H1 (cell line): ENCODE results near the gene SHC3. TPM values are rescaled to one million over a fixed set of nuclear protein-coding genes. Genes with fewer than 3 reads are reported as not detected.

Experiments used
- CTCF ChIA-PET: fragments of 300-600 bp; sonication (Branson Sonifier 250); formaldehyde crosslinking; loops from one replicate; lab custom pipeline; 2021; ENCODE audit not compliant: partially characterized antibody; lab: Charles Lee
- POLR2A ChIA-PET: fragments of 300-600 bp; sonication (Branson Sonifier 250); formaldehyde crosslinking; loops from one replicate; lab custom pipeline; 2021; ENCODE audit warnings: inconsistent platforms; ENCODE audit not compliant: partially characterized antibody; lab: Charles Lee
- DNase-seq, 2 experiments: peaks; one replicate each; pipeline versions ENCODE4 v3.0.0 to v3.0.0-alpha.2; 2010 to 2022; ENCODE audit warnings: low spot score in 2 of 2, low read depth in 1 of 2, mixed read lengths in 1 of 2
- FAIRE-seq: peaks from 2 replicates; lab custom pipeline; 2011; peaks lifted over from hg19 to GRCh38; lab: Jason Lieb, UNC
- H2AFZ ChIP-seq: 2 replicates; pipeline ENCODE4 v1.8.1; 2012; ENCODE audit warnings: low read length, inconsistent platforms
- H2AK5ac ChIP-seq: 2 replicates; pipeline ENCODE4 v1.6.1; 2013; ENCODE audit warnings: low read depth, low read length
- H2BK120ac ChIP-seq: replicated peaks from 2 replicates; pipeline ENCODE3; 2013; ENCODE audit warnings: low read depth, low read length, inconsistent platforms
- H2BK12ac ChIP-seq: 2 replicates; pipeline ENCODE4 v1.6.1; 2013; ENCODE audit warnings: low read depth, low read length
- H2BK15ac ChIP-seq: 2 replicates; pipeline ENCODE4 v1.6.1; 2013; ENCODE audit warnings: low read length
- H2BK20ac ChIP-seq: 2 replicates; pipeline ENCODE4 v1.6.1; 2013; ENCODE audit warnings: low read length
- H2BK5ac ChIP-seq: 2 replicates; pipeline ENCODE4 v1.6.1; 2013; ENCODE audit warnings: low read depth, low read length
- H3K14ac ChIP-seq: 2 replicates; pipeline ENCODE4 v1.6.1; 2013; ENCODE audit warnings: inconsistent platforms; ENCODE audit not compliant: insufficient read length
- H3K18ac ChIP-seq: 2 replicates; pipeline ENCODE4 v1.6.1; 2013; ENCODE audit warnings: low read length; ENCODE audit errors: extremely low read depth
- H3K23ac ChIP-seq: 2 replicates; pipeline ENCODE4 v1.6.1; 2013; ENCODE audit warnings: inconsistent platforms; ENCODE audit not compliant: insufficient read length
- H3K23me2 ChIP-seq: 2 replicates; pipeline ENCODE4 v1.6.1; 2013; ENCODE audit warnings: low read depth, low read length
- H3K27ac ChIP-seq: 2 replicates; pipeline ENCODE4 v1.6.1; 2011; ENCODE audit warnings: low read depth, low read length, inconsistent platforms
- H3K27me3 ChIP-seq, 4 experiments: replicated peaks in 1 of 4; 1 replicate in 1 of 4; 2 replicates in 3 of 4; pipeline versions ENCODE4 v1.6.1 to v1.8.1; 2011 to 2013; ENCODE audit warnings: low read length in 3 of 4, mild to moderate bottlenecking in 3 of 4, inconsistent platforms in 2 of 4, mixed read lengths in 2 of 4, moderate library complexity in 1 of 4; ENCODE audit not compliant: control insufficient read depth in 3 of 4, insufficient read depth in 3 of 4; ENCODE audit errors: extremely low read depth in 1 of 4
- H3K36me3 ChIP-seq, 4 experiments: 2 replicates each; pipeline versions ENCODE4 v1.6.1 to v1.8.1; 2011 to 2013; ENCODE audit warnings: mild to moderate bottlenecking in 4 of 4, low read length in 3 of 4, moderate library complexity in 2 of 4, control low read depth in 1 of 4, inconsistent platforms in 1 of 4; ENCODE audit not compliant: insufficient read depth in 4 of 4, control insufficient read depth in 2 of 4
- H3K4ac ChIP-seq: replicated peaks from 2 replicates; pipeline ENCODE3; 2013; ENCODE audit warnings: low read length, low read depth, mixed read lengths, inconsistent platforms; ENCODE audit not compliant: insufficient read length
- H3K4me1 ChIP-seq, 4 experiments: replicated peaks in 1 of 4; 1 replicate in 1 of 4; 2 replicates in 3 of 4; pipeline versions ENCODE4 v1.6.1 to v1.8.1; 2011 to 2013; ENCODE audit warnings: low read length in 3 of 4, inconsistent platforms in 2 of 4, mixed read lengths in 1 of 4; ENCODE audit not compliant: insufficient read depth in 4 of 4, control insufficient read depth in 3 of 4
- H3K4me2 ChIP-seq, 2 experiments: 2 replicates each; pipeline versions ENCODE4 v1.6.1 to v1.8.1; 2011 to 2013; ENCODE audit warnings: low read depth in 2 of 2, low read length in 2 of 2, control low read depth in 1 of 2, inconsistent platforms in 1 of 2, mild to moderate bottlenecking in 1 of 2; ENCODE audit not compliant: insufficient read depth in 1 of 2
- H3K4me3 ChIP-seq, 4 experiments: fragments of 200-600, 300-600 bp in 1 of 4; sonication (generic), shearing (Covaris generic), sonication (Bioruptor Twin) in 1 of 4; 2 replicates each; pipeline versions ENCODE4 v1.5.1 to v1.8.1; 2011 to 2016; ENCODE audit warnings: low read length in 4 of 4, low read depth in 3 of 4, control low read depth in 2 of 4, inconsistent platforms in 2 of 4, mild to moderate bottlenecking in 2 of 4, mixed read lengths in 1 of 4, moderate library complexity in 1 of 4; ENCODE audit not compliant: insufficient read depth in 2 of 4; ENCODE audit errors: extremely low read depth in 1 of 4
- H3K56ac ChIP-seq: replicated peaks from 2 replicates; pipeline ENCODE3; 2013; ENCODE audit warnings: low read depth, mild to moderate bottlenecking, mixed read lengths, low read length, inconsistent platforms; ENCODE audit not compliant: insufficient read length
- H3K79me1 ChIP-seq: 2 replicates; pipeline ENCODE4 v1.6.1; 2013; ENCODE audit warnings: low read depth, low read length, control low read depth
- H3K79me2 ChIP-seq, 2 experiments: 2 replicates each; pipeline versions ENCODE4 v1.6.1 to v1.8.1; 2012 to 2013; ENCODE audit warnings: low read length in 2 of 2, mild to moderate bottlenecking in 2 of 2, inconsistent platforms in 1 of 2; ENCODE audit not compliant: insufficient read depth in 2 of 2, control insufficient read depth in 1 of 2
- H3K9ac ChIP-seq, 4 experiments: replicated peaks in 1 of 4; 1 replicate in 1 of 4; 2 replicates in 3 of 4; pipeline versions ENCODE4 v1.6.1 to v1.8.1; 2011 to 2013; ENCODE audit warnings: low read depth in 3 of 4, low read length in 3 of 4, control low read depth in 2 of 4, mild to moderate bottlenecking in 2 of 4, moderate library complexity in 2 of 4, inconsistent platforms in 1 of 4; ENCODE audit errors: extremely low read depth in 1 of 4
- H3K9me3 ChIP-seq, 2 experiments: 2 replicates each; pipeline versions ENCODE4 v1.6.1 to v1.8.1; 2012 to 2013; ENCODE audit warnings: mild to moderate bottlenecking in 2 of 2, moderate library complexity in 2 of 2, control low read depth in 1 of 2, inconsistent platforms in 1 of 2, low read depth in 1 of 2, low read length in 1 of 2, mixed read lengths in 1 of 2; ENCODE audit not compliant: insufficient read depth in 2 of 2
- H4K20me1 ChIP-seq, 2 experiments: replicated peaks in 1 of 2; 2 replicates each; pipeline versions ENCODE3 to v1.8.1; 2011 to 2013; ENCODE audit warnings: inconsistent platforms in 2 of 2, low read length in 2 of 2, mild to moderate bottlenecking in 1 of 2; ENCODE audit not compliant: insufficient read depth in 2 of 2, control insufficient read depth in 1 of 2
- H4K5ac ChIP-seq: 2 replicates; pipeline ENCODE4 v1.6.1; 2013; ENCODE audit warnings: low read length, low read depth, mixed read lengths, inconsistent platforms; ENCODE audit not compliant: insufficient read length
- H4K8ac ChIP-seq: 2 replicates; pipeline ENCODE4 v1.8.0; 2013; ENCODE audit warnings: mild to moderate bottlenecking, moderate library complexity, low read length, inconsistent platforms; ENCODE audit not compliant: insufficient read depth; ENCODE audit errors: extremely low read depth
- H4K91ac ChIP-seq: replicated peaks from 2 replicates; pipeline ENCODE3; 2013; ENCODE audit warnings: low read length, mixed read lengths, inconsistent platforms; ENCODE audit not compliant: insufficient read length
- BCL11A ChIP-seq, 2 experiments: IDR thresholded peaks; one replicate each; pipeline ENCODE4 v1.6.1; 2011; ENCODE audit warnings: low read depth in 2 of 2, low read length in 2 of 2, mild to moderate bottlenecking in 2 of 2
- EGR1 ChIP-seq: IDR thresholded peaks from 2 replicates; pipeline ENCODE4 v1.6.1; 2011; ENCODE audit warnings: low read depth, low read length, borderline replicate concordance
- FOSL1 ChIP-seq: IDR thresholded peaks from 2 replicates; pipeline ENCODE4 v1.6.1; 2011; ENCODE audit warnings: mild to moderate bottlenecking, low read depth, low read length, moderate library complexity; ENCODE audit not compliant: insufficient read depth
- JUN ChIP-seq: IDR thresholded peaks from 2 replicates; pipeline ENCODE4 v1.6.1; 2011; ENCODE audit warnings: low read depth, mild to moderate bottlenecking, improper control_type of control experiment, low read length
- JUND ChIP-seq: IDR thresholded peaks from 2 replicates; pipeline ENCODE4 v1.6.1; 2011; ENCODE audit warnings: mild to moderate bottlenecking, improper control_type of control experiment, low read length
- POLR2AphosphoS5 ChIP-seq: IDR thresholded peaks from 2 replicates; pipeline ENCODE4 v1.6.1; 2011; ENCODE audit warnings: low read depth, low read length
- RAD21 ChIP-seq, 2 experiments: IDR thresholded peaks in 1 of 2; conservative IDR thresholded peaks in 1 of 2; 2 replicates each; pipeline ENCODE4 v1.6.1; 2011; ENCODE audit warnings: low read depth in 2 of 2, low read length in 2 of 2, improper control_type of control experiment in 1 of 2, inconsistent platforms in 1 of 2, mild to moderate bottlenecking in 1 of 2, moderate library complexity in 1 of 2
- YY1 ChIP-seq: IDR thresholded peaks from 2 replicates; pipeline ENCODE4 v1.6.1; 2011; ENCODE audit warnings: low read depth, mild to moderate bottlenecking, low read length
- WGBS, 2 experiments: shearing (Covaris generic) in 1 of 2; methylation state at CpG; one replicate each; pipeline versions ENCODE4 v1.1.6 to v1.1.7; 2013 to 2015; ENCODE audit warnings: low lambda C conversion rate in 2 of 2, mixed read lengths in 2 of 2, inconsistent platforms in 1 of 2, low coverage in 1 of 2, missing lambda C conversion rate in 1 of 2; ENCODE audit not compliant: insufficient replicate concordance in 2 of 2, insufficient coverage in 1 of 2, insufficient read length in 1 of 2; ENCODE audit errors: extremely low coverage in 1 of 2, missing lambda C conversion rate in 1 of 2; 5-methylcytosine and 5-hydroxymethylcytosine counted together
- polyA plus RNA-seq, 7 experiments: library from polyadenylated mRNA; depleted of rRNA in 3 of 7; stranded (reverse) in 5 of 7; unstranded in 2 of 7; fragments of >200 nt in 5 of 7; fragments of 200-250 nt in 2 of 7; gene quantifications; 1 replicate in 5 of 7; 2 replicates in 1 of 7; 4 replicates in 1 of 7; pipeline versions ENCODE4 v1.2.1 to v1.2.3, GENCODE V29; 2011 to 2013; ENCODE audit warnings: missing spikeins in 2 of 7, mixed read lengths in 2 of 7
- total RNA-seq: library from RNA; stranded (reverse); fragmentation: NEBNext Ultra II Directional; extraction: Animal tissue kit (Norgen Biotek cat#: 25700); gene quantifications from 2 replicates; pipeline ENCODE4 v1.2.1, GENCODE V29; 2021

Gene SHC3
- total and polyA plus RNA-seq, 2 of the 8 experiments (the other 6 are each of a cell fraction or from before 2014, with no cell fraction given), result 1.4 to 7.1 TPM

GRCh38 chr9:89020754-89021153 is 157.9 kb downstream of the SHC3 start:
- Histone ChIP-seq H3K23me2 (no peaks in the 10 kb centered on the region), H4K8ac (no peak overlapping the region), H3K4ac (no peak overlapping the region), H4K20me1 (no peaks in the 10 kb centered on the region), H3K79me1 (no peaks in the 10 kb centered on the region), H3K56ac (no peak overlapping the region), H2AFZ (no peak overlapping the region), H3K79me2 (no peaks in the 10 kb centered on the region), H3K4me1 (peaks cover 0 to 7% (median 1%) of the 10 kb centered on the region in 4 experiments; a peak in 3 of 7 replicates), H3K9ac (no peak overlapping the region), H3K36me3 (no peaks in the 10 kb centered on the region), H3K9me3 (no peaks in the 10 kb centered on the region), H2AK5ac (no peak overlapping the region), H2BK15ac (no peak overlapping the region), H3K23ac (no peak overlapping the region), H4K91ac (no peak overlapping the region), H3K4me3 (no peak overlapping the region), H2BK20ac (no peak overlapping the region), H3K14ac (no peak overlapping the region), H3K4me2 (no peak overlapping the region), H3K27ac (no peak overlapping the region), H2BK5ac (no peak overlapping the region), H4K5ac (no peak overlapping the region), H2BK12ac (no peak overlapping the region), H3K27me3 (no peaks in the 10 kb centered on the region), H2BK120ac (no peak overlapping the region), H3K18ac (no peak overlapping the region)
- DNase-seq (no peak), FAIRE-seq (no peak)
- CTCF ChIA-PET, result interaction anchor here (0.9 kb wide), 1 partner anchor 258 kb away, joined by 3 read pairs; no protein-coding TSS in a partner anchor
- POLR2A ChIA-PET, result no interaction called here
- 95% methylated on average over 4 of the region's 4 CpGs; no CpG with 5 or more reads in 1 of the 2 experiments for WGBS, 2 experiments
- TF ChIP-seq EGR1 (no peak), JUN (no peak), YY1 (no peak), JUND (no peak), RAD21 (IDR thresholded peaks at IDR 0.05 in 1 of 2, conservative IDR thresholded peaks at IDR 0.05 in 1 of 2; ENCODE audit: low read depth in 2 of 2, low read length in 2 of 2) (no peak), FOSL1 (no peak), BCL11A (IDR thresholded peaks at IDR 0.05; ENCODE audit: low read depth in 2 of 2, low read length in 2 of 2) (no peak), POLR2AphosphoS5 (no peak)
